Upper lobe of left lung (tissue), 6 donors: ENCODE data around the gene EGLN1. TPM values are rescaled to one million over a fixed set of nuclear protein-coding genes. Genes with fewer than 3 reads are reported as not detected.

Experiments
- ATAC-seq, 2 donors: fragments of 200-7000 bp; cut with Tn5 transposase; one replicate each; pipeline ENCODE4 v1.9.1; 2022; ENCODE audit warnings: mild to moderate bottlenecking in 2 of 2, moderate library complexity in 2 of 2; ENCODE audit not compliant: low FRiP score in 2 of 2
- DNase-seq, 2 donors: peaks; one replicate each; pipeline ENCODE4 v3.0.0-alpha.2; 2019 to 2020
- H3K27ac ChIP-seq, 4 donors: fragments of 200-600 bp; sonication (generic); one replicate each; pipeline ENCODE4 v1.5.1; 2016 to 2019
- H3K27me3 ChIP-seq, 4 donors: fragments of 200-600 bp; sonication (generic); one replicate each; pipeline ENCODE4 v1.5.1; 2017 to 2019
- H3K36me3 ChIP-seq, 4 donors: fragments of 200-600 bp; sonication (generic); one replicate each; pipeline ENCODE4 v1.5.1; 2016 to 2019
- H3K4me1 ChIP-seq, 4 donors: fragments of 200-600 bp; sonication (generic); one replicate each; pipeline ENCODE4 v1.5.1; 2018 to 2019
- H3K4me3 ChIP-seq, 4 donors: fragments of 200-600 bp; sonication (generic); one replicate each; pipeline ENCODE4 v1.5.1; 2017 to 2019; ENCODE audit warnings: mild to moderate bottlenecking in 2 of 4, moderate library complexity in 1 of 4
- H3K9me3 ChIP-seq, 4 donors: fragments of 200-600 bp; sonication (generic); one replicate each; pipeline ENCODE4 v1.5.1; 2018 to 2019
- EP300 ChIP-seq, 4 donors: sonication (generic); formaldehyde crosslinking; IDR thresholded peaks; one replicate each; pipeline ENCODE4 v1.5.1; 2017; ENCODE audit warnings: antibody characterized with exemption in 4 of 4, control low read depth in 2 of 4
- POLR2A ChIP-seq, 4 donors: fragments of 450-650 bp; IDR thresholded peaks; one replicate each; pipeline ENCODE4 v1.5.1; 2016 to 2017; ENCODE audit warnings: antibody characterized with exemption in 4 of 4, mild to moderate bottlenecking in 2 of 4
- POLR2AphosphoS5 ChIP-seq, 2 donors: sonication (generic); formaldehyde crosslinking; IDR thresholded peaks; one replicate each; pipeline ENCODE4 v1.5.1; 2017; ENCODE audit warnings: antibody characterized with exemption in 2 of 2
- WGBS, 2 donors: methylation state at CpG; one replicate each; pipeline ENCODE4 v1.1.5; 2017 to 2018; 5-methylcytosine and 5-hydroxymethylcytosine counted together
- total RNA-seq, 6 donors: library from RNA; depleted of rRNA in 4 of 6; stranded (reverse); fragments of >200 nt in 4 of 6; gene quantifications; one replicate each; pipeline versions ENCODE4 v1.1.0 to v1.2.1, GENCODE V29; 2016 to 2021
- TF ChIP-seq, protein P1 (sequence below), 6 experiments: fragments of 450-650 bp in 4 of 6; fragments of 200-600 bp in 2 of 6; sonication (generic) in 2 of 6; IDR thresholded peaks; one replicate each; pipeline ENCODE4 v1.5.1; 2016 to 2019; ENCODE audit warnings: antibody characterized with exemption in 6 of 6
- donor health status: DM: no; HTN: no; CAD: no; lungs with moderate emphysema.
- donor health status: DM: no; HTN: yes; CAD: no; lungs with severe emphysema.

EGLN1 gene
- total RNA-seq, 6 donors from 2014 or later = 19.9 to 30.4 (median 22.8) TPM

DNA sequence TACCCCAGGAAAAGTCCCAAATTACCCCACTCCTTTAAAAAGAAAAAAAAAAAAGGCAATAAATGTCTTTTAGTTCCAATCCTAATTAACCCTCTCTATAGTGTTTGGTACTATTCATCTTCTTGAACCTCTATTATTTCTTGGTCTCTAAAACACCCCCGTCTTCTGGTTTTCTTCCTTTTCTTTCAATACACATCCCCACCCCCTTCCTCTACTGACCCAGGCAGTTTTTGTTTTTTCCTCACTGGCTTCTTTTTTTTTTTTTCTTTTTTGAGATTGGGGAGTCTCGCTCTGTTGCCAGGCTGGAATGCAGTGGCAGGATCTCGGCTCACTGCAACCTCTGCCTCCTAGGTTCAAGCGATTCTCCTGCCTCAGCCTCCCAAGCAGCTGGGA lies 26.1 kb downstream of the EGLN1 start:
- no peak for ATAC-seq
- DNase-seq = no peak
- H3K4me3 ChIP-seq = no peak overlapping the region
- no peak overlapping the region for H3K27ac ChIP-seq
- H3K9me3 ChIP-seq = no peaks in the 10 kb centered on the region
- TF ChIP-seq POLR2A (IDR thresholded peaks at IDR 0.05) = no peak
- WGBS, 2 donors = 90 to 93% methylated on average over 4 of the region's 4 CpGs
- no peaks in the 10 kb centered on the region for H3K27me3 ChIP-seq
- no peaks in the 10 kb centered on the region for H3K36me3 ChIP-seq
- peaks cover 13 to 18% (median 17%) of the 10 kb centered on the region in 4 donors for H3K4me1 ChIP-seq

DNA sequence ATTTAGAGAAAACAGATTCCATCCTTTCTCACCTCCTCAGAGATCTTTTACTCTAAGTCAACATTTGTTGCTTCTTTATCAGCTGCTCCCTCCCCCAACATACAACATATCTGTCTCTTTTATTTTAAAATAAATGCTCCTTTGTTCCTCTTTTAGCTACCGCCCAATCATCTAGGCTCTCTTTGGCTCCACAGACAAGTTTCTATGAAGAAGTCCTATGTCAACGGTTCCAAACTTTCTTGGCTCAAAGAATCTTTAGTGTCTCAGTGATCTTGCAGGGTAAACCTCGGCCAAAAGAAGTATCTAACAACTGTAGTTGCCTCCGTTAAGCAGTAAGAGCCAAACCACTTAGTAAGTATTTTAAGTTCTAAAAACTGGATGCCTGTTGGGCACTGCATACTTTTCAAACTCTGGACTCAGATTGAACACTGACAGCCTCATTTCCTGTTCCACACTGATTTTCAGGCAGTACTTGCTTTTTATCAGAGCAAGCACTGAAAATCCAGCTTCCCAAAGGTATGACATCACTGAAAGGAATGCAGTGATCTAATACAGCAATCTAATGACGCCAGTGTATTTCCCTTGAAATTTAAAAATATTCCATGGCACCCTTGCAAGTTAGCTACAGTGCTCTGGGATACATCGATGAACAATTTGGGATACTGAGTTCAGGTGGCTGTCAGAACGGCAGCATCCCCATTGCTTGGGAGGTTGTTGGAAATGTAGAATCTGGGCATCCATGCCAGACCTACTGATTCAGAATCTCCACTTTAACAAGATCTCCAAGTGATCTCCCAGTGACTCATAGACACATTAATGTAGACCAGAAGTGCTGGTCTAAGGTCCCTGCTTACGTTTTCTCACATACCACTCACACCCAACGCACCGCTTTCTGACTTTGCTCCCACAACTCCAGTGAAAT lies 26.8 kb downstream of the EGLN1 start:
- Histone ChIP-seq H3K4me3 (no peak overlapping the region), H3K4me1 (peaks cover 13 to 18% (median 17%) of the 10 kb centered on the region in 4 donors), H3K27me3 (no peaks in the 10 kb centered on the region), H3K9me3 (no peaks in the 10 kb centered on the region), H3K36me3 (no peaks in the 10 kb centered on the region), H3K27ac (peak overlapping the region in 3 of 4 donors; percentile 19 to 63 (median 20))
- 53 to 63% methylated on average over 10 of the region's 10 CpGs for WGBS, 2 donors
- ATAC-seq (peak in 1 of 2 donors; percentile 90), DNase-seq (no peak)
- TF ChIP-seq, protein P1, sequence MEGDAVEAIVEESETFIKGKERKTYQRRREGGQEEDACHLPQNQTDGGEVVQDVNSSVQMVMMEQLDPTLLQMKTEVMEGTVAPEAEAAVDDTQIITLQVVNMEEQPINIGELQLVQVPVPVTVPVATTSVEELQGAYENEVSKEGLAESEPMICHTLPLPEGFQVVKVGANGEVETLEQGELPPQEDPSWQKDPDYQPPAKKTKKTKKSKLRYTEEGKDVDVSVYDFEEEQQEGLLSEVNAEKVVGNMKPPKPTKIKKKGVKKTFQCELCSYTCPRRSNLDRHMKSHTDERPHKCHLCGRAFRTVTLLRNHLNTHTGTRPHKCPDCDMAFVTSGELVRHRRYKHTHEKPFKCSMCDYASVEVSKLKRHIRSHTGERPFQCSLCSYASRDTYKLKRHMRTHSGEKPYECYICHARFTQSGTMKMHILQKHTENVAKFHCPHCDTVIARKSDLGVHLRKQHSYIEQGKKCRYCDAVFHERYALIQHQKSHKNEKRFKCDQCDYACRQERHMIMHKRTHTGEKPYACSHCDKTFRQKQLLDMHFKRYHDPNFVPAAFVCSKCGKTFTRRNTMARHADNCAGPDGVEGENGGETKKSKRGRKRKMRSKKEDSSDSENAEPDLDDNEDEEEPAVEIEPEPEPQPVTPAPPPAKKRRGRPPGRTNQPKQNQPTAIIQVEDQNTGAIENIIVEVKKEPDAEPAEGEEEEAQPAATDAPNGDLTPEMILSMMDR (IDR thresholded peaks at IDR 0.05) = no peak
- TF ChIP-seq POLR2AphosphoS5 (IDR thresholded peaks at IDR 0.05) = no peak
- no peak for TF ChIP-seq EP300 (IDR thresholded peaks at IDR 0.05)
- TF ChIP-seq POLR2A (IDR thresholded peaks at IDR 0.05) = no peak

DNA sequence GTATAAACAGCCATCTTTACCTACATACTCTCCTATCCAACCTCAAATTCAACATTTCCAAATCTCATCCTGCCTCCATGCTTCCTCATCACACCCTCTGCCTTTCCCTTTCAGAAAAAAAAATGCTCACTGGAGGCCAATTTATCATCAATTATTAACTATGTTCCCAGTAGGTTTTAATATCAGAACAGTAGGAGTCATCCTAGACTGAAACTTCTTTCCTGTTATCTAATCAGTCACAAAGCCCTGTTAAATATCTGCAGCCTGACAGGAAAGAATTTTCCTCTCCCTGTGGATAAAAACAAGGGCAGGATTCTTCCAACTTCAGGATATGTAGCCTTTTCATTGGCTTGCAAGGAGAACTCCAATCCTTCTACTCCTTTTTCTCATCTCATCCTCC lies 28.4 kb downstream of the EGLN1 start:
- H3K4me3 ChIP-seq = no peak overlapping the region
- TF ChIP-seq, protein P1 (IDR thresholded peaks at IDR 0.05) = no peak
- TF ChIP-seq POLR2AphosphoS5 (IDR thresholded peaks at IDR 0.05) (no peak), POLR2A (IDR thresholded peaks at IDR 0.05) (no peak), EP300 (IDR thresholded peaks at IDR 0.05) (no peak)
- no peak for ATAC-seq
- H3K36me3 ChIP-seq = no peaks in the 10 kb centered on the region
- H3K4me1 ChIP-seq = peaks cover 13 to 18% (median 17%) of the 10 kb centered on the region in 4 donors
- H3K9me3 ChIP-seq = no peaks in the 10 kb centered on the region
- H3K27ac ChIP-seq = no peak overlapping the region
- no peak for DNase-seq
- no peaks in the 10 kb centered on the region for H3K27me3 ChIP-seq

DNA sequence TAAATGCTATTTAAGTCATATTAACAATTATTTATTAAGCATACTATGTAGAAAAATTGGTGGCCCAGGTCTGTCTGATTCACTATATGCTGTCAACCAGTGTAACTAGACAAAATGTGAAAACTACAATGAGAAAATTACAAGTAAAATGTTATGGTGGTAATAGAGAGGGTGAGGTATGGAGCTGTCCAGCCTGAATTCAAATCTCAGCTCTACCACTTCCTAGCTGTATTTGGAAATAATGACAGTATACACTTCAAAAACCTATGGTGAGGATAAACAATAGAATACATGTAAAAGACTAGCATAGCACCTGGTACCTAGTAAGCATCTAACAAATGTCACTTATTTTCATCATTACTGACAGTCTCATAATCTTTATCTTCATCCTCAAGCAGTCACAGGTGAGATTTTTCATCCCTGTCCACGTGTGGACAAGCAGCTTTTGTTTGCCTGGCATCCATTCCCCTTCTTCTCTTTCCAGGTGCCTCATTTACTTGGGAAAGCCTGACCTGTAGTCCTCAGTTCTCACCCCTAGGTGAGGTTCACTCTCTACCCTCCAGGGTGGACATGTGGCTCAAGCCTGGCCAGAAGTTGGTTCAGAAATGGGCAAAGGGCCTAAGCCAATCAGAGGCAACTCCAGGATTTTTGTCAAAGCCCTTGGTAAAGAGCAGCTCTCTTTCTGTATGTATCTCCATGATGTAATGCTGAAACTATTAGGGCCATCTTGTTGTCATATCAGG lies 29.5 kb downstream of the EGLN1 start:
- H3K9me3 ChIP-seq = no peaks in the 10 kb centered on the region
- no peaks in the 10 kb centered on the region for H3K27me3 ChIP-seq
- TF ChIP-seq POLR2AphosphoS5 (IDR thresholded peaks at IDR 0.05) (no peak), POLR2A (IDR thresholded peaks at IDR 0.05) (no peak), EP300 (IDR thresholded peaks at IDR 0.05) (no peak)
- TF ChIP-seq, protein P1 (IDR thresholded peaks at IDR 0.05) = no peak
- H3K4me3 ChIP-seq = no peak overlapping the region
- peaks cover 10 to 21% (median 13%) of the 10 kb centered on the region in 4 donors for H3K4me1 ChIP-seq
- no peak overlapping the region for H3K27ac ChIP-seq
- WGBS, 2 donors = 63 to 71% methylated on average over 1 of the region's 1 CpG
- DNase-seq (no peak), ATAC-seq (no peak)
- no peaks in the 10 kb centered on the region for H3K36me3 ChIP-seq

DNA sequence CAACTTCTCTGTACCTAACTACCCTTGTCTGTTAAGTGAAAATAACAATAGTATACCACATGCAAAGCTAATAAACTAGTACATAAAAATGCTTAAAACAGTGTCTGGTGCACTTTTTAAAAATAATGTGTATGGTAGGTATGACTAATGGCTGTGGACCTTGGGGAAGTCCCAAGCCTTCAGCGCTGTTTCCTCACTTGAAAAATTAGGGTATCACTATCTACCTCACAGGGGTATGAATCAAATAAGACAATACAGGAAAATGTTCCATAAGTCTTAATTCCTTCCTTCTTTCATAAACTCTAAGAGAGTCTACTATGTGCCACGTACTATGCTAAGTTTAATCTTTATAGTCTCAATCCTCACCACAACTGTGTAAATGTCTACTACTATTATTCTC lies 32.0 kb downstream of the EGLN1 start:
- Histone ChIP-seq H3K27me3 (no peaks in the 10 kb centered on the region), H3K9me3 (no peaks in the 10 kb centered on the region), H3K4me3 (no peak overlapping the region), H3K27ac (no peak overlapping the region), H3K4me1 (peaks cover 4 to 12% (median 6%) of the 10 kb centered on the region in 4 donors), H3K36me3 (no peaks in the 10 kb centered on the region)
- WGBS, 2 donors = 86 to 92% methylated on average over 2 of the region's 2 CpGs
- DNase-seq (no peak), ATAC-seq (no peak)
- TF ChIP-seq EP300 (IDR thresholded peaks at IDR 0.05) (no peak), POLR2AphosphoS5 (IDR thresholded peaks at IDR 0.05) (no peak)
